Neuronal stem cell (in vitro differentiated cells): ENCODE measurements around the gene ELP5.

ENCODE experiments used
- DNase-seq: peaks from one replicate; pipeline ENCODE4 v3.0.0-alpha.2; 2013; ENCODE audit warnings: low spot score
- H2AFZ ChIP-seq: one replicate; pipeline ENCODE4 v1.6.1; 2013; ENCODE audit warnings: mild to moderate bottlenecking, low read length, inconsistent platforms
- H2AK5ac ChIP-seq: 2 replicates; pipeline ENCODE4 v1.6.1; 2013; ENCODE audit warnings: low read depth, mild to moderate bottlenecking, inconsistent platforms, low read length, moderate library complexity, mixed read lengths
- H2BK120ac ChIP-seq: 2 replicates; pipeline ENCODE4 v1.6.1; 2013; ENCODE audit warnings: low read depth, mild to moderate bottlenecking, inconsistent platforms, low read length, moderate library complexity, mixed read lengths
- H2BK12ac ChIP-seq: one replicate; pipeline ENCODE4 v1.6.1; 2013; ENCODE audit warnings: low read length, inconsistent platforms
- H2BK15ac ChIP-seq: 2 replicates; pipeline ENCODE4 v1.6.1; 2013; ENCODE audit warnings: mild to moderate bottlenecking, low read length, inconsistent platforms, mixed read lengths
- H2BK5ac ChIP-seq: one replicate; pipeline ENCODE4 v1.6.1; 2013; ENCODE audit warnings: inconsistent platforms, mild to moderate bottlenecking, low read length, moderate library complexity
- H3K14ac ChIP-seq: one replicate; pipeline ENCODE4 v1.6.1; 2013; ENCODE audit warnings: low read length, inconsistent platforms
- H3K18ac ChIP-seq: 2 replicates; pipeline ENCODE4 v1.6.1; 2013; ENCODE audit warnings: low read length, inconsistent platforms
- H3K23ac ChIP-seq: 2 replicates; pipeline ENCODE4 v1.6.1; 2013; ENCODE audit warnings: low read depth, mild to moderate bottlenecking, mixed read lengths, low read length, inconsistent platforms; ENCODE audit not compliant: poor library complexity
- H3K27ac ChIP-seq: replicated peaks from 3 replicates; pipeline ENCODE4 v1.5.1; 2013; ENCODE audit warnings: low read length, inconsistent platforms
- H3K27me3 ChIP-seq, 3 experiments: 2 replicates each; pipeline ENCODE4 v1.6.1; 2013; ENCODE audit warnings: low read length in 3 of 3, mild to moderate bottlenecking in 2 of 3, inconsistent platforms in 1 of 3, low read depth in 1 of 3, mixed read lengths in 1 of 3, moderate library complexity in 1 of 3; ENCODE audit not compliant: control insufficient read depth in 3 of 3, insufficient read depth in 3 of 3
- H3K36me3 ChIP-seq, 2 donors: replicated peaks in 1 of 2; 2 replicates each; pipeline ENCODE4 v1.6.1; 2013; ENCODE audit warnings: low read length in 2 of 2; ENCODE audit not compliant: control insufficient read depth in 2 of 2, insufficient read depth in 2 of 2
- H3K4ac ChIP-seq: 2 replicates; pipeline ENCODE4 v1.6.1; 2013; ENCODE audit warnings: inconsistent platforms, mild to moderate bottlenecking, low read length, moderate library complexity
- H3K4me1 ChIP-seq, 2 donors: 1 replicate in 1 of 2; 2 replicates in 1 of 2; pipeline ENCODE4 v1.6.1; 2013; ENCODE audit warnings: low read length in 2 of 2, low read depth in 1 of 2; ENCODE audit not compliant: control insufficient read depth in 2 of 2, insufficient read depth in 1 of 2
- H3K4me2 ChIP-seq: one replicate; pipeline ENCODE4 v1.6.1; 2013; ENCODE audit warnings: mild to moderate bottlenecking, low read length, inconsistent platforms; ENCODE audit not compliant: insufficient read depth, poor library complexity, severe bottlenecking
- H3K4me3 ChIP-seq, 2 donors: 2 replicates each; pipeline ENCODE4 v1.5.1; 2013; ENCODE audit warnings: low read length in 2 of 2, mild to moderate bottlenecking in 2 of 2, inconsistent platforms in 1 of 2, moderate library complexity in 1 of 2
- H3K79me1 ChIP-seq: one replicate; pipeline ENCODE4 v1.6.1; 2013; ENCODE audit warnings: low read depth, mild to moderate bottlenecking, inconsistent platforms, low read length, moderate library complexity
- H3K9ac ChIP-seq: one replicate; pipeline ENCODE4 v1.6.1; 2013; ENCODE audit warnings: mild to moderate bottlenecking, low read depth, low read length, inconsistent platforms; ENCODE audit not compliant: poor library complexity
- H3K9me3 ChIP-seq, 2 donors: replicated peaks in 1 of 2; 2 replicates each; pipeline versions ENCODE3 to v1.6.1; 2013; ENCODE audit warnings: low read length in 2 of 2, mild to moderate bottlenecking in 2 of 2, inconsistent platforms in 1 of 2, low read depth in 1 of 2, mixed read lengths in 1 of 2, moderate library complexity in 1 of 2; ENCODE audit not compliant: control insufficient read depth in 2 of 2, insufficient read depth in 1 of 2
- H4K8ac ChIP-seq: one replicate; pipeline ENCODE4 v1.6.1; 2013; ENCODE audit warnings: low read depth, mild to moderate bottlenecking, inconsistent platforms, low read length, moderate library complexity
- H4K91ac ChIP-seq: one replicate; pipeline ENCODE4 v1.6.1; 2013; ENCODE audit warnings: low read length, low read depth, mild to moderate bottlenecking, inconsistent platforms; ENCODE audit not compliant: poor library complexity
- WGBS, 2 donors: extraction: QIAGEN DNeasy Blood & Tissue Kit; methylation state at CpG; one replicate each; pipeline ENCODE4 v1.1.7; 2013; ENCODE audit warnings: missing lambda C conversion rate in 2 of 2, mixed read lengths in 1 of 2; ENCODE audit not compliant: insufficient read length in 2 of 2, insufficient replicate concordance in 1 of 2; ENCODE audit errors: extremely low coverage in 2 of 2; 5-methylcytosine and 5-hydroxymethylcytosine counted together

ELP5 gene

DNA sequence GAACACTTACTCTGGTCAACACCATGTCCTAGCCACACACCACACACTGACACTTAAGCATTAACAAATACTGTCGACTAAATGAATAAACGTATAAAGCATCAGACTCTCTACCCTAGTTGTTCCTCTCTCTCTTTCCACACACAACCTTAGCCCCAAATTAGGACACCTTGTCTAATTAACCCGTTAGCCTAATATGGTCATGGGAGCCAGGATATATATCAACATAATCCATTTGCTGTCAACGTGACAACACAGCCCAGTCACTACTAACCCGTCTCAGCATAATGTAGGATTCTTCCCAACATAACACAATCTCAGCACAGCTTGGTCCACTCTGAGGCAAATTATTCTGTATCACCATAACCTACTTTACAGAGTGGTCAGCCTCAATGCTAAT lies 19.9 kb upstream of the ELP5 start:
- Histone ChIP-seq H2AFZ (no peak overlapping the region), H3K4ac (no peak overlapping the region), H3K4me2 (no peak overlapping the region), H3K23ac (no peak overlapping the region), H2BK120ac (no peak overlapping the region), H3K27me3 (no peaks in the 10 kb centered on the region), H2BK15ac (no peak overlapping the region), H2BK5ac (no peak overlapping the region), H3K18ac (no peak overlapping the region), H3K4me3 (peak overlapping the region in 1 of 2 donors; percentile 97), H3K9ac (no peak overlapping the region), H3K4me1 (peaks cover 11 to 16% of the 10 kb centered on the region in 2 donors), H3K36me3 (peaks cover 57 to 75% of the 10 kb centered on the region in 2 donors), H4K91ac (no peak overlapping the region), H3K27ac (no peak overlapping the region), H3K79me1 (peaks cover 26% of the 10 kb centered on the region), H3K9me3 (no peaks in the 10 kb centered on the region), H2BK12ac (no peak overlapping the region), H2AK5ac (no peak overlapping the region), H3K14ac (no peak overlapping the region), H4K8ac (no peak overlapping the region)
- DNase-seq: no peak
- no CpG with 5 or more reads among the region's 5 CpGs for WGBS, 2 donors

- Histone ChIP-seq H3K9me3 (no peaks in the 10 kb centered on the region), H3K4me3 (peak overlapping the region; percentile 82 to 97), H3K4me2 (peak overlapping the region; percentile 78), H2BK120ac (no peak overlapping the region), H3K4ac (no peak overlapping the region), H2AFZ (peak overlapping the region; percentile 93), H3K23ac (peak overlapping the region; percentile 100), H3K79me1 (peaks cover 27% of the 10 kb centered on the region), H2BK15ac (no peak overlapping the region), H3K27me3 (no peaks in the 10 kb centered on the region), H3K14ac (peak overlapping the region; percentile 86), H3K18ac (peak overlapping the region; percentile 96), H3K9ac (peak overlapping the region; percentile 96), H4K8ac (no peak overlapping the region), H4K91ac (no peak overlapping the region), H2AK5ac (peak overlapping the region; percentile 77), H2BK12ac (no peak overlapping the region), H3K36me3 (peaks cover 47 to 64% of the 10 kb centered on the region in 2 donors), H2BK5ac (peak overlapping the region; percentile 98), H3K4me1 (peaks cover 15 to 21% of the 10 kb centered on the region in 2 donors), H3K27ac (peak overlapping the region; percentile 90)
- no peak for DNase-seq
- WGBS, 2 donors: no CpG with 5 or more reads among the region's 9 CpGs
Measured at GRCh38 chr17:7233701-7234082, 18.3 kb upstream of the ELP5 start.

DNA sequence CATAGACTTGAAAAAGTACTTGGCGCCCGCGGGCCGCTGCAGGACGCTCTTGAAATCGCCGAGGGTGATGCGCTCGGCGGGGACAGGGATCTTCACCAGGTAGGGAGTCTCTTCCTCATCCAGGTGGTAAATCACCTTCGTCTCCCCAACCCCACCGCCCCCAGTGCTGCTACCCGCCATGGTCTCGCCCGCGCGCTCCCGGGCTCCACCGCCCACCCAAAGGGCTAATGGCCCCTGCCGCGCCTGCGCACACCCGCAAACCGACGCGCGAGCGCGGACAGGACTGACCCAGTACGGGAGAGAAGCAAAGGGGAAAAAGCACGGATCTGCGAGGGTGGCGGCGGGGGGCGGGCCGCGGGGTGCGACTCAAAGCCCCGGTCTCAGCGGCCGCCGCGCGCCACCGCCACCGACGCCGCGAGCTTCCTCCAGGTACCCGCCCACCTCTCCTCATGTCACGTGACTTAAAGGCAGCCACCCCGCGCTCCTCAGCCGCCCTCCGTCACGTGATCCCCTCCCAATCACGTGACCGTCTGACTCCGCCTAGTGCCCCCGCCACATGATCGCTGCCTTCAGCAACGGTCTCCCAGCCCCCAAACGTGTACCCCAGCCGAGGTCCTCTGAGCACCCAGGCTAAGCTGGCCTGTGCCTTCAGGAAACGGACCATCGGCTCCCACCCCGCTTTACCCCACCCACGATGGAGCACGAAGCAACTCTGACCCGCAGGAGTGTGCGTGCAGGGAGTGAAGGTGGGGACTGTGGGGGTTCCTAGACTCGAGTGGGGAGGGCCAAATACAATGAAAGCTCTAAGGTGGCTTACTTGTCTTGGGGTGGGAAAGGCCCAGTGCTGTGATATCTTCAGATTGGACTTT lies 17.7 kb upstream of the ELP5 start, which contains the start of gene DVL2:
Gene DVL2, minus strand, starts transcription at position 435 of the 869 bp plus-strand sequence. Its CDS starts 255 bp downstream, at position 180.
- Histone ChIP-seq H3K4me1 (peaks cover 15 to 21% of the 10 kb centered on the region in 2 donors), H4K8ac (no peak within 1 kb of the TSS), H3K27ac (peak within 1 kb of the TSS; percentile 90), H3K27me3 (no peaks in the 10 kb centered on the region), H3K4me2 (peak within 1 kb of the TSS; percentile 78), H2BK15ac (peak within 1 kb of the TSS; percentile 70), H3K4me3 (peak within 1 kb of the TSS; percentile 82 to 97), H2BK12ac (no peak within 1 kb of the TSS), H4K91ac (no peak within 1 kb of the TSS), H3K9ac (peak within 1 kb of the TSS; percentile 96), H3K14ac (peak within 1 kb of the TSS; percentile 86), H3K79me1 (peaks cover 24% of the 10 kb centered on the region), H3K23ac (peak within 1 kb of the TSS; percentile 100), H3K18ac (peak within 1 kb of the TSS; percentile 96), H3K9me3 (no peaks in the 10 kb centered on the region), H2AFZ (peak within 1 kb of the TSS; percentile 93), H2AK5ac (peak within 1 kb of the TSS; percentile 77), H3K36me3 (peaks cover 41 to 58% of the 10 kb centered on the region in 2 donors), H2BK5ac (peak within 1 kb of the TSS; percentile 98), H2BK120ac (no peak within 1 kb of the TSS), H3K4ac (no peak within 1 kb of the TSS)
- peak; percentile 92 for DNase-seq
- WGBS, 2 donors: no CpG with 5 or more reads among the region's 72 CpGs
